SK-N-SH (cell line): ENCODE results near the gene UTS2.

Experiments
- CHD2 ChIP-seq: fragments of 150-350 bp; IDR thresholded peaks from 2 replicates; pipeline ENCODE4 v1.6.1; 2018; ENCODE audit warnings: low read length; ENCODE audit not compliant: partially characterized antibody
- CTCF ChIP-seq: fragments of 200-600 bp; sonication (generic); IDR thresholded peaks from 2 replicates; pipeline ENCODE4 v1.6.1; 2017; ENCODE audit warnings: antibody characterized with exemption, mild to moderate bottlenecking, moderate library complexity
- EZH2phosphoT487 ChIP-seq: fragments of 200-600 bp; sonication (generic); IDR thresholded peaks from 2 replicates; pipeline ENCODE4 v1.6.1; 2017; ENCODE audit warnings: low read depth, mixed run types, mild to moderate bottlenecking, antibody characterized with exemption, moderate library complexity, borderline replicate concordance
- MXI1 ChIP-seq: IDR thresholded peaks from 2 replicates; pipeline ENCODE4 v1.6.1; 2012; ENCODE audit warnings: mild to moderate bottlenecking, low read depth, low read length, improper control_type of control experiment
- PBX3 ChIP-seq: IDR thresholded peaks from 2 replicates; pipeline ENCODE4; 2012
- RCOR1 ChIP-seq: fragments of 150-350 bp; IDR thresholded peaks from 2 replicates; pipeline ENCODE4 v1.6.1; 2017; ENCODE audit warnings: antibody characterized with exemption, low read length
- REST ChIP-seq: IDR thresholded peaks from 2 replicates; pipeline ENCODE4 v1.6.1; 2012; ENCODE audit warnings: mild to moderate bottlenecking, low read depth, low read length, moderate library complexity
- RXRA ChIP-seq: IDR thresholded peaks from 2 replicates; pipeline ENCODE4 v1.4.0; 2012; ENCODE audit warnings: low read depth, mild to moderate bottlenecking, borderline replicate concordance
- SMC3 ChIP-seq: IDR thresholded peaks from 2 replicates; pipeline ENCODE4 v1.6.1; 2012; ENCODE audit warnings: low read depth, low read length, improper control_type of control experiment
- TAF1 ChIP-seq: IDR thresholded peaks from 2 replicates; pipeline ENCODE4 v1.6.1; 2012; ENCODE audit warnings: low read depth, mild to moderate bottlenecking, low read length, moderate library complexity, borderline replicate concordance
- TF ChIP-seq, protein P1 (sequence below): IDR thresholded peaks from 2 replicates; pipeline ENCODE4 v1.4.0; 2012; ENCODE audit warnings: low read depth, borderline replicate concordance

DNA sequence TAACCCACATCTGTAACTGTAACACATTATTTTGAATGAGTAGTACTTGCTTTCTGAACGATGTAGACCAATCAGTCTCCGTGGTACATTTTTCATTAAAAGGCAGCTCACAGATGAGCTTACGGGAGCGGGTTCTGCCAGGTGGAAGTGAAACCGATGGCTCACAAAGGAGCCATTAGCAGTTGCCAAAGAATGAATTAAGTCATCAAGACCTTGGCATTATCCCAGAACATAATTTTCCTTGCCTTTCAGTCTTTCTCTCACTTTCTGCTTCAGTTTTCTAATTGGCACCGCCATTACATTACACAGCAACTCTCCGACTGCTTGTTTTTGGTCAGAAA is 33.5 kb upstream of the UTS2 start:
- TF ChIP-seq CTCF (no peak), EZH2phosphoT487 (no peak), REST (no peak), MXI1 (no peak), TAF1 (no peak), RCOR1 (no peak), PBX3 (no peak), CHD2 (no peak), RXRA (no peak), SMC3 (no peak)
- TF ChIP-seq, protein P1, sequence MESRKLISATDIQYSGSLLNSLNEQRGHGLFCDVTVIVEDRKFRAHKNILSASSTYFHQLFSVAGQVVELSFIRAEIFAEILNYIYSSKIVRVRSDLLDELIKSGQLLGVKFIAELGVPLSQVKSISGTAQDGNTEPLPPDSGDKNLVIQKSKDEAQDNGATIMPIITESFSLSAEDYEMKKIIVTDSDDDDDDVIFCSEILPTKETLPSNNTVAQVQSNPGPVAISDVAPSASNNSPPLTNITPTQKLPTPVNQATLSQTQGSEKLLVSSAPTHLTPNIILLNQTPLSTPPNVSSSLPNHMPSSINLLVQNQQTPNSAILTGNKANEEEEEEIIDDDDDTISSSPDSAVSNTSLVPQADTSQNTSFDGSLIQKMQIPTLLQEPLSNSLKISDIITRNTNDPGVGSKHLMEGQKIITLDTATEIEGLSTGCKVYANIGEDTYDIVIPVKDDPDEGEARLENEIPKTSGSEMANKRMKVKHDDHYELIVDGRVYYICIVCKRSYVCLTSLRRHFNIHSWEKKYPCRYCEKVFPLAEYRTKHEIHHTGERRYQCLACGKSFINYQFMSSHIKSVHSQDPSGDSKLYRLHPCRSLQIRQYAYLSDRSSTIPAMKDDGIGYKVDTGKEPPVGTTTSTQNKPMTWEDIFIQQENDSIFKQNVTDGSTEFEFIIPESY: no peak
